Brain microvascular endothelial cell (primary cell): ENCODE data around the gene NME1.
"Not testable (repeated sequence)": the region's sequence is repeated elsewhere in the genome, so short reads cannot be mapped to it uniquely, and the experiment has no call there.

Experiments
- DNase-seq: peaks from one replicate; pipeline ENCODE4 v3.0.0-alpha.2; 2020
- H3K27ac ChIP-seq: fragments of 250-450 bp; sonication (Bioruptor Pico); 2 replicates; pipeline ENCODE4 v1.5.1; 2020; ENCODE audit warnings: mild to moderate bottlenecking, moderate library complexity
- H3K27me3 ChIP-seq: fragments of 250-450 bp; sonication (Bioruptor Pico); replicated peaks from 2 replicates; pipeline ENCODE4 v1.5.1; 2020; ENCODE audit warnings: mild to moderate bottlenecking
- H3K36me3 ChIP-seq: fragments of 250-450 bp; sonication (Bioruptor Pico); replicated peaks from 2 replicates; pipeline ENCODE4 v1.5.1; 2020; ENCODE audit warnings: mild to moderate bottlenecking
- H3K4me3 ChIP-seq: 2 replicates; pipeline ENCODE4 v1.5.1; 2011; ENCODE audit warnings: low read depth, mild to moderate bottlenecking, control low read depth, low read length, moderate library complexity
- CTCF ChIP-seq: IDR thresholded peaks from 2 replicates; pipeline ENCODE4 v1.5.1; 2011; ENCODE audit warnings: low read depth, mild to moderate bottlenecking, moderate library complexity, low read length, control low read depth, inconsistent platforms; ENCODE audit errors: missing control alignments
- in situ Hi-C: cut with HindIII; loops from 2 replicates; pipeline ENCODE4 v1.10.0; 2017; ENCODE audit warnings: low sequenced_read_pairs, low pct_ligation_motif_present

Gene NME1

GRCh38 chr17:51153210-51154072 is at the start of gene NME1:
NME1 (plus strand) TSS chr17:51153559; CDS start chr17:51155655, 2,096 bp downstream.
- in situ Hi-C loops, result no loop called here

GRCh38 chr17:51107778-51108177 is 45.6 kb upstream of the NME1 start:
- no peak overlapping the region for H3K27ac ChIP-seq
- in situ Hi-C loops, result no loop called here

More at GRCh38 chr17:51153210-51154072, at the start of gene NME1:
- Histone ChIP-seq H3K27me3 (no peaks in the 10 kb centered on the region), H3K27ac (peak within 1 kb of the TSS; percentile 75), H3K4me3 (peak within 1 kb of the TSS; percentile 95), H3K36me3 (peaks cover 18% of the 10 kb centered on the region)
- peak; percentile 99 for DNase-seq
- peak; percentile 92 for TF ChIP-seq CTCF

GRCh38 chr17:51112303-51113222 is 40.8 kb upstream of the NME1 start:
- H3K36me3 ChIP-seq, H3K4me3 ChIP-seq, H3K27me3 ChIP-seq, H3K27ac ChIP-seq, in situ Hi-C loops: not testable (repeated sequence)
- DNase-seq, result peak; percentile 27

More at GRCh38 chr17:51107778-51108177, 45.6 kb upstream of the NME1 start:
- DNase-seq, result no peak
- TF ChIP-seq CTCF, result no peak
- Histone ChIP-seq H3K36me3 (no peaks in the 10 kb centered on the region), H3K4me3 (no peak overlapping the region), H3K27me3 (no peaks in the 10 kb centered on the region)

GRCh38 chr17:51115179-51115578 is 38.2 kb upstream of the NME1 start:
- Histone ChIP-seq H3K27ac (no peak overlapping the region), H3K4me3 (no peak overlapping the region), H3K27me3 (no peaks in the 10 kb centered on the region), H3K36me3 (no peaks in the 10 kb centered on the region)
- TF ChIP-seq CTCF, result no peak
- no peak for DNase-seq
- in situ Hi-C loops, result no loop called here

- H3K4me3 ChIP-seq, result peak overlapping the region; percentile 96
- TF ChIP-seq CTCF, result no peak
- in situ Hi-C loops, result no loop called here
- DNase-seq, result no peak
- no peaks in the 10 kb centered on the region for H3K27me3 ChIP-seq
- no peak overlapping the region for H3K27ac ChIP-seq
- H3K36me3 ChIP-seq, result no peaks in the 10 kb centered on the region
Observed at GRCh38 chr17:51118330-51119195, 34.8 kb upstream of the NME1 start.
